GM18508 (cell line): Measurements from ENCODE around the gene YOD1.

ENCODE experiments used
- ATAC-seq: cut with Tn5 transposase; IDR thresholded peaks from one replicate; pipeline ENCODE4 v1.9.1; 2021; ENCODE audit warnings: moderate number of reproducible peaks; ENCODE audit not compliant: insufficient read depth, unreplicated experiment

Gene YOD1

DNA sequence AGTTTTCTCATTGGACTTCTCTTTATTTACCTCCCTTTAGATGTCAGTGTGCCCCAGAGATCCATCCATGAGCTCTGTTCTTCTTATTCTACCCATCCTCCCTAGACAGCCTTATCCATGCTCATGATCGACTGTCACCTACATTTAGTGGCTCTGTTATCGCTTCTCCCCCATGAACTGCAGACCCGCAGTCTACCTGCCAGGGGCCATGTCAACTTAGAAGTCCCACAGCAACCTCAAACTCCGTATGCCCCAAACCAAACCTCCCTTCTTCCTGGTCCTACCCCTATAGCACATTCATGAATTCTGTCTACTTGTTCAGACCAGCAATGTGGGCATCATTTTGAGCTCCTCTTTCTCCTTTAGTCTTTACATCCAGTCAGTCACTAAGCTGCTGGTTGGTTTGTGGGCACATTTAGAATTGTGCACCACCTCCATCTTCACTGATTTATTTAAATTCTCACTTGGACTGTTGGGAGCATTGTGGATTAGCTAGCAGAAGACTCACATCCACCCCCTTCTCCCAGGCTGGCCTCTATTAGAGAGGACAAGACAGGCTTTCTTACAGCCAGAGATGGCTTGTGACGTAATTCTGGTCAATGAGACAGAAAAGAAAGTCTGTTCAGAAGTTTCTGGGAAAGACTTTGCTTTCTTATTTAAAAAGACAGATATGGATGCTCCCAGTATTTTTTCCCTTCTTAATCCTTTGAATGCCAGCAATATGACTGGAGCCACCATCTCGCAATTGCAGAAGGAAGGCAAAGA is 37.5 kb downstream of the YOD1 start:
- ATAC-seq, result no peak

DNA sequence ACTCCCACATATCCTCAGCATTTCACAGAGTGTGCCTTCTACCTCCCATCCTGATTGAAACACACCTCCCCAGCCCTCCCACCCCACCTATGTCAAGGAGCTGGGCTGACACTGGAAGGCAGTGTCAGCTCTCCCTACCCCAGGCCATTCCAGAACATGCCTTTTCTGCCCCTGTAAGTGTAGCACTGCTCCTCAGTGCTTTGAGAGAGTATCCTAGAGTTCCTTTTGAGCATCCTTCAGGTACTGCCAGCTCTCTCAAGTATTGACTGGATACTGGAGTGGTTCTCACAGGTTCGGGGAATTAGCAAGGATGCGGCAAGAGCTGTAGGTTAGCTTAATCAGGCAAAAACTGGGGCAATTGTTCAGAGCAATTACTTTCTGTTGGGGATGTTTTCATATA is 40.3 kb downstream of the YOD1 start:
- no peak for ATAC-seq

DNA sequence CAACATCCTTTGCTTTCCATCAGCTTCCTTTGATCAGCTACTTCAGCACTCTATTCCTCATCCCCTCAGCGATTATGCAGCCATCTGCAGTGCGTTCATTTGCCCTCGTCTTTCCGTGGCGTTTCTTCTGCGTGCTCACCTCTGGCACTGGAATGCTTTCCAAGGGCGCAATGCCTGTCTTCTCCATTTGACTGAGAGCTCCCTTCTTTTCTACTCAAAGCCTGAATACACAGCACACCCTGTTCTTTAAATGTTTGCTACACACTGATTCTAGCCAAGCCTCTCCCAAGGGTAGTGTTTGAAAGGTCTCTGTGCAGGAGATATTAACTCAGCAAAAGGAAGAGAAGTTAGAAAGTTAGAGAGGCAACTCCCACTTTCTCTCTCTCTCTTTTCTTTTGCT is 41.1 kb downstream of the YOD1 start:
- no peak for ATAC-seq

DNA sequence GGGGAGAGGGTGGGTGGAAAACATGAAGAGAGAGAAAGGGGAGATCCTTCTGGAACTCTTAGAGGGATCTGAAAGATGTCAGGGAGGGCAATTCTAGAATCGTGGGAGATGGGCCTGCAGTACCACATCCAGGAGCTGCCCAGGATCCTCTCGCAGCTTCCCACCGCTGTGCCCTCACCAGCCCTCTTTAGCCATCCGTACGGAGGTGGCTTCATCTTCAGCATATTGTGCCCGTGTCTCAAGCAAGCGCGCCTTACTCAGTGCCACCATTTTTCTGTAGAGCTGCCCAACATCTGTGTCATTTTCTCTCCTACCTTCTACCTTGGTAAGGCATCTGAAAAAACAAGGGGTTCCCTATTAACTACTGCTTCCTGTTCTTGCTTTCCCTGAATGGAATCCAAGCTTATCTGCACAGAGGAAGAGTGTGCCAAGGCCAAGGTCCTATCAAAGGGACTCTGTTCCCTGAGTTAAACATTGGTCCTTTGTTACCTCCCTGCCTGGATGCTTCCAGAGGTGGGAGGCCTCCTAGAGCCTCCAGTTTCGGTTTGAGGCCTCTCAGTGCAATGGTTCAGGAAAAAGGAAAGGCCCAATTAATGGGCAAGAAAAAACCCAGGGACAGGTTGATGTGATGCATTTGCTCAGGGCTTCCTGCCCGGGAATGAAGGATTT is 41.7 kb downstream of the YOD1 start:
- ATAC-seq, result no peak

DNA sequence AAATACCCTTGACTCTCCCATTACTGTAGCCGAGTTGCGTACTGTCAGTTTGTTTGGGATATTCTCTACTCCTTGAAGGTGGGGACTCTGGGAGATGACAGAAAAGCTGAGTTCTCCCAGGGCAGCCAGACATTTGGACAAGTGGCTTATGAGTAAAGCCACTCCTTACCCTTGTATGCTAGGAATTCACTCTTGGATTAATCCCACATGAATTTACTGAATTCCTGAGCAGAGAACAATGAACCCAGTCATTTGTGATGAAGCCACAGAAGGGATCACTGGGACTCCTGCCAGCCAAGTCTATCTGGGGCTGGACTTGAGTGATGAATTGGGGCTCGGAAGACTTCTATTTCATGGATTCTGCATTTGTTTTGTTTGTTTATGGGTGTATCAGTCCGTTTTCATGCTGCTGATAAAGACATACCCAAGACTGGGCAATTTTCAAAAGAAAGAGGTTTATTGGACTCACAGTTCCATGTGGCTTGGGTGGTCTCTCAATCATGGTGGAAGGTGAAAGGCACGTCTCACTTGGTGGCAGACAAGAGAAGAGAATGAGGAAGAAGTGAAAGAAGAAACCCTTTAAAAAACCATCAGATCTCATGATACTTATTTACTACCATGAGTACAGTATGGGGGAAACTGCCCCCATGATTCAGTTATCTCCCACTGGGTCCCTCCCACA is 43.5 kb downstream of the YOD1 start:
- ATAC-seq, result no peak

DNA sequence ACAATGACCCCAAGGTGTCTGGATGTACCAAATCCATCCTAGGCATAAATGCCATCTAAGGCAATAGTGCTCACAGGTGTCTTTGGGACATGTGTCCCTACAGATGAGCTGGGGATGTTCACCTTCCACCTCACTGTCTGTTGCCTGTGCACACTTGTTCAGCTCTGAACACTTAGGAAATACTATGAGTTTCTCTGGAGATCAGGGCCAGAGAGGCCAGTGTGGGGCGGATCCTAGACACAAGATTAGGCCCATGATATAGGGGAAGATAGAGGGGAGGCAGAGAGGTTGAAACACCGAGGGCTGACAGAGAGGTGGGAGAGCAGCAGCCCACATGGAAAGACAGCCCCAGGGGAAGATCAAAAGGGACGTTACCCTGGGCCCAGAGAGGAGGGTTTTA is 44.1 kb downstream of the YOD1 start:
- ATAC-seq, result no peak

DNA sequence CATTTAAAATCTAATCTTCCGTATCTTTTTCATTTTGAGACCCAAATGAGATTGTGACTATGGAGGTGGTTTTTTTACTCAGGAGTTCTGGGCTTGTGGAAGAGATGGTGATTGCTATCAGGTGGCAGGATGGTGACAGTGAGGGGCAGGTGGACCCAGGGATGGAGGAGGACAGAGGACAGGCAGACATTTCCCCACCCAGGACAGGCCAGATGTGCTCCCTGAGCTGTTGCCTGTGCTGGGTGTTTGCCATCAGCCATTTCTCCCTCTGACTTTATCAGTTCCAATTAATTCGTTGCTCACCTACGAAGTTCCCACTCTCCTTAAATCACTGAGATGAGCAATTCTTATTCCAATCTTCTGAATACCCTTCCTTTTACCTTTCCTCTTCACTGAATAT is 44.9 kb downstream of the YOD1 start:
- ATAC-seq, result no peak

DNA sequence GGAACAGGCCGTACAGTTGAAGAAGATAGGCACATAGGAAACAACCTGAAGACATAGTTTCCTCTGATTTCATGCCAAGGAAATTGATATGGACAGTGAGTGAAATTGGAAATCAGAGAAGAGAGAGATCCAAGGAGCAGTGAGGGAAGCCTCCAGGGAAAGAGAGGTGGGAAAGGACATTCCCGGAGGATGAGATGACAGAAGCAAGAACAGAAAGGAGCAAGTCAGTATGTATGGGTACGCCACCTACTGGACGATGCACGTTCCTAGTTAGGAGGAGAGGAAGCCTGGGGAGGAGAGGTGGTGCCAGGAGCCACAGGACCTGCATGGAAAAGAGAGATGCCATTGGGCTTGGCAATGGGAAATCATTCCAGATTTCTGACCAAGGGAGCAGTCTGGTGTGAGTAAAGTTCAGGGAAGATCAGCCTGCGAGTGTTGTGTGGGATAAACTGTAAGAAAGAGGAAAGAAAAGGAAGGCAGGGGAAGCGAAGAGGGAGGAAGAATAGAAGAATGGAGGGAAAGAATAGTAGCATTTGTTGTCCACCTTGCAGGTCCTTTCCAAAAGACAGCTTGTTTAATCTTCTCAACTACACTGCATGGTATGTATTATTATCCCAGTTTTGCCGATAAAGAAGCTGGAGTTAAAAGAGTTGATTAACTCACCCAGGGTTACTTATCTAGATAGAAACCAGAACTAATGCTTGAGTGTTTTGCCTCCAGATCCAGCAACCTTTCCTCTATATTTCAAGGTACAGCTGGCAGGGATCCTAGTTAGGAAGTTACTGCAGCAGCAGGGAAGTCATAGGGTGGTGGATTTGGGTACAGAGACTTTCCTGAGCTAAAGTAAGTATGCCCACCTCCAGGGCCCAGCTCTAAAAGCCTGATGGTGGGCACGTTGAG is 45.8 kb downstream of the YOD1 start:
- no peak for ATAC-seq

DNA sequence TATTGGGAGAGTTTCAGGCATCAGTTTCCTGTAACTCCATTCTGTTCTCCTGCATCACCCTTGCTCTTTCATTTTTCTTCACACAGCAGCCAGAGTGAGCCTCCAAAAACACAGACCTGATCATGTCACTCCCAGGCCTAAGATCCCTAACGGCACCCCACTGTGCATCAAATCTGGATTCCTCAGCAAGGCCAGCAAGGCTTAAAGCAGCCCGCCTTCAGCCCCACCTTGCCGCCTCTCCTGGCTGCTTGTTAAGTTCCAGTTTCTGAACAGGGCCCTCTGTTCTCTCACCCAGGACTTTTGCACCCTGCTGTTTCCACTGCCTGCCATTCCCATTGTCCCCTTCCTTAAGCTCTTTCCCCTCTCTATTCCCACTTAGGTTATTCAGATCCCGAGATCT is 47.8 kb downstream of the YOD1 start:
- ATAC-seq, result no peak

DNA sequence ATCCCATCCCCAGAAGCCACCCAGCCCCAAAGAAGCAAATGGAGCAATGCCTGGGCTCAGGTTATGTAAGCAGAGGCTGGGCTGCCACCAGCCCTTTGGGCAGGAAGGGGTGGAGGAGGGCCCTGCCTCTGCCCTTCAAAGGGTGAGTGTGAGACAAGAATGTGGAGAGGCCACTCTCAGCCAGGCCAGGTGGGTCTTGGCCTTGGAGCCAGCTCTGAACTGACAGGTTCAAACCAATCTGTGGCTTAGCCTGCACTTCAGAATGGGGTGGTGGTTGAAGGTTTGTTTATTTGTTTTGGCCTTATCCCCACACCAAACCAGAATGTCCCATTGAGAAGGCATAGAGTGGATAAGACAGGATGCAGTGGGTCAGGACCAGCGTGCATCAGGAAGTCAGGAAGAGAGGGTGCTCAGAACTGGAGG is 48.3 kb downstream of the YOD1 start:
- ATAC-seq, result no peak

DNA sequence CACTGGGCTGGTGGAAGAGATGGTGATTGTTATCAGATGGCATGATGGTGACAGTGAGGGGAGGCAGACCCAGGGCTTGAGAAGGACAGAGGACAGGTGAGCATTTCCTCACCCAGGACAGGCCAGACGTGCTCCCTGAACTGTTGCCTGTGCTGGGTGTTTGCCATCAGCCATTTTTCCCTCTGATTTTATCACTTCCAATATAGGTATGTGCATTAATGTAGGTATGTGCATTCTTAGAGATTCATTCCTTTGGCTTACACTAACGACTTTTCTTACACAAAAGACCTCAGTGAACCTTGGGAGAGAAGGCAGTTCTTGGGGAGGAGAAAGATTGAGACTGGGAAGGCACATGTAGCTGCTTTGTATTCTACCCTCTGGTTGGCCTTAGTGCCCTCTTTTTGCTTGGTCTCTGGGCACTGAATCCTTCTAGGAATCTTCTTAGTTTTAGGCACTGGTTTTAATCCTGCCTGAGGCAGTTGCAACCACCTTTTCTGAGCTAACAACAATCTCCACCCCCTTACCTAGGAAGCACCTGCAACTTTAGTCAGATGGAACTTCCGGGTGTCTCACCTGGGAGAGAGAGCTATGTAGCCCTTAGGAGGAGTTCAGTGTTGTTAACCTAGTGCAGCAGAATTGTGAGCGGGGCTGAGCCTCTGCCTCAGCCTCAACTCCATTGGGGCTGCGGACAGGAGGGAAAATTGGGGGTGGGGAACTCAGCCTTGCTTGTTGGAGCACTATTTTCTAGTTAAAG is 49.3 kb downstream of the YOD1 start:
- ATAC-seq, result no peak

DNA sequence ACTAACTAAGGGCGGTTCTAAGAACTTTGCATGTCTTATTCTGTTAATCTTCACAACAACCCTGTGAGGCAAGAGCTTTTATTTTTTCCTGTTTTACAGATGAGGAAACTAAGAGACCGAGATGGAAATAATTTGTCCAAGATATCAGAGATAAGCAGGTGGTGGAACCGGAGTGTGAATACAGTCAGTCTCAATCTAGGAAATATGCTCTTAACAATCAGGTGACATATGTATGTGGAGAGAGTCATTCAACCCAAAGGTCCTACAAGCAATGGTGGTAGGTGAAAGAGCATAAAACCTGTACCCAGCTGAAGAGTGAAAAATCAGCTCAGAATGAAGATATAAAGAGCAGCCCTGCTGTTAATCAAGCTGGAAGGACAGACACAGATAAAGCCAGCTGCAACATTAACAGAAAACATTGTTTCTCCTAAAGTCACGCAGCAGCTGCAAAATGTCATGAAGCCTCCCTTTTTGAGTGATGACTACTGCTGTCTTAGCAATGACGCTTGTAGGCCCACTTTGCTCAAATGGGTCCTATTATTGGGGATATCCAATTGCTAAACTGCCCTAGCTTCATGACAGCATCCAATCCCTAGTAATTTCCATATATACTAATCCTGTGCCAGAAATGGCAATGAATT is 50.2 kb downstream of the YOD1 start:
- ATAC-seq, result no peak

DNA sequence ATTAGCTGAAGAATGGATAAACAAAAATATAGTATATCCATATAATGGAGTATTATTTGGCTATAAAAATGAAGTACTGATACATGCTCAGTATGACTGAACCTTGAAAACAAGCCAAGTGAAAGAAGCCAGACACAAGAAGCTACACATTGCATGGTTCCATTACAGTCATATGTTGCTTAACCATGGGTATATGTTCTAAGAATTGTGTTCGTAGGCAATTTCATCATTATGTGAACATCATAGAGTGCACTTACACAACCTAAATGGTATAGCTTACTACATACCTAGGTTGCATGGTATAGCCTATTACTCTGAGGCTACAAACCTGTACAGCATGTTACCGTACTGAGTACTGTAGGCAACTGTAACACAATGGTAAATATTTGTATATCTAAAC is 52.2 kb downstream of the YOD1 start:
- no peak for ATAC-seq
